NCI-H510A treated with DMSO at 0.1 percent for 48 hours (cell line): ENCODE data around the gene ADARB2.

Experiments
- DNase-seq: peaks from one replicate; lab custom pipeline; 2025; lab: John Stamatoyannopoulos, UW

The ADARB2 gene

GRCh38 chr10:1613511-1613910, 123.8 kb downstream of the ADARB2 start:
- DNase-seq = no peak

DNA sequence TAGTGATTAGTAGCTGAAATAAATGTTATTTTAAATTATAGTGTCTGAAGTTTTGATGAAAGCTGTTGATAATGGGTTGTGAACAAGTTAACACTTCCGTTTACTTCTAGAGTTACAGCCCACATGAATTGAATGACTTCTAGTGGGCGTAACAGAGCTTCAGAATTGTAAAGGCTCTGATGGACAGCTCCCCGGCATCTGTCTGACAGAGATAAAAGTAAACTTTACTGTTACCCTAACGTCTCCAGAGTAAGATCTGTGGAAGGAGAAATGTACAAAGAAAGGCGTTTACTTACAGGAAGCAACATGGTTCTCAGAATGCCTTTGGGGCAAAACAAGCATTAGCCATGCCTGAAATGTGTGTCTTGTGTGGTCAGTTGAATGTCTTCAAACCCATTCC, 124.4 kb downstream of the ADARB2 start:
- no peak for DNase-seq

- DNase-seq = no peak
Observed at GRCh38 chr10:1611936-1612550, 125.3 kb downstream of the ADARB2 start.

DNA sequence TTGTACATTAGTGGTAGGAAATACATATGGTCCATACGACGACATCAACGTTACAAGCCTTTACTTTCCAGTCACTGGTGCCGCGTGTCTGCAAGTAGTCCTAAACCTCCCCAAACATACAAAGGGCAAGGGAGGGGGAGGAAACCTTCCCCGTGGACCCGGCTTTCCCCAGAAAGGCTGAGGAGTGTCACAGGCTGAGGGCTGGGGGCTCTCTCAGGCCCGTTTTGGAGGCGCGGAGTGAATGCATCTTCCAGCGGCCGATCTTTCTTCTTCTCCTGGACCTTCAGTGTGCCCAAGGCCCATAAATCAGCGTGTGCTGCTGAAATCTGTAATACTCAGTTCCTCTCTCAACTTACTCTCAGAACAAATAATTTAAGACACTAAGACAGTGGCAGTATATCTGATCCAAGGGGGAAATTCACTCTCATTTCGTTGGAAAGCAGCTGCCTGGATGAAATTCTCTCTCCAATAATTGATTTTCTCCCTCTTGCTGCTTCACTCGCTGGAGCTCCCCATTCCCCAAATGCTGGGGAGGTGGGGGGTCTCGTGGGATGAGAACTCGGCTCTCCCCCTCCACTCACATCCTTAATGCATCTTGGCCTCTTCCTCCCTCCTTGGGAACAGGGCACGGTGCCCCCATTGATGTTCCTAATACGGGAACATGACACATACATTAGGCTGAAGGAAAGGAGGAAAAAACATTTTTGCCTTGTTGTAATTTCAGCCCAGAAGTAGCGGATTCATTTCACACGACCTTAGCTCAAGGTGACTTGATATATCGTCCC, 126.1 kb downstream of the ADARB2 start:
- DNase-seq = no peak

DNA sequence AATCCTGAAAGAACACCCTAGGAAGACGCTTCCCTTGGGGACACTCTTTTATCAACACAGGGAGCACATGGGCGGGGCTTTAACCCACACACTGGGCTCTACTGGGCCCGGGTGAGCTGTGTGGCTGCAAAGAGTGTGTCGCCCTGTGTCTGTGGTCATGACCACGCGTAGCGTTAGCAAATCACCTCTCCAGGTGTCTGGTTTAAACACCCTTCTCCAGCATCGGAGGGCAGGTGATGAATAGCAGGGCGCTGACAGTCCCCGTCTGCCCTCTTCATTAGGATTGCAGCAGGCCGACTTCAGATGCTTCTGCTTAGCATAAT, 127.7 kb downstream of the ADARB2 start:
- peak; percentile 11 for DNase-seq

- no peak for DNase-seq
Observed at GRCh38 chr10:1608851-1609647, 128.3 kb downstream of the ADARB2 start.

GRCh38 chr10:1608408-1608807, 128.9 kb downstream of the ADARB2 start:
- no peak for DNase-seq

DNA sequence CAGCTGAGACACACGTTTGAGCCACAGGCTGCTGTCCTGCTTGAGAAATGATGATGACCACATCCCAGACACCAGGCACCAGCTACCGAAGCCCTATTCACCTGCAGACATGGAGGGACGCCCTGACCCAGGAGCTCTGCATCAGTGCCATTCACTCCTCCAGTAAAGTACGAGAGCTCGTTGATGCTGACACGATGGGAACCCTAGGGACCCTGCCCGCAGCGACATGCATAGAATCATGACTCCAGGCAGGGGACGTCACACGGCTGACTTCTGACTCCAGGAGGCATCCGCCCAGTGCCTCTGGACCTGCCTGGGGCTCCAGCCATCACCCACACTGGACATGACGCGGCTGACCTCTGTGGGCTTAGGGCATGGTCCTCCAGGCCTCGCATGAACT, 129.9 kb downstream of the ADARB2 start:
- no peak for DNase-seq

- DNase-seq = peak; percentile 41
Observed at GRCh38 chr10:1605999-1606940, 131.1 kb downstream of the ADARB2 start.

DNA sequence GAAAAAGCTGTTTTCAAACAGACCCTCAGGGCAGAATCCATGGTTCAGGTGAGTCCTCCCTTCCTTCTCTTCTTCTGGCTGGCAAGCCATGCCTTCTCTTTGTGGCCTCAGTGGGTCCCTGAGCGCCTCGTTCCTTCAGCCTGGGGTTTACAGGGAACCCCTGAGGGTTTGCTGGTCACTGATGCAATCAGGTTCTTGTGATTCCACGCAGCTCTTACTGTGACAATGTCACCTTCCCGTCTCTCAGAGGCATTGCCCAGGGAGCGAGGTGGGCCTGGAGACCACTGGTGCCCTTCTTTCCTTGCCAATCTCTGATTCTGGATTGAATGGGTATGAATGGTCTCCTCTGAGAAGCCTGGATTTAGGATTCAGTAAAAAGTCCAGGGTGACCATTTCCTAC, 132.2 kb downstream of the ADARB2 start:
- no peak for DNase-seq

- DNase-seq = no peak
Observed at GRCh38 chr10:1604246-1604645, 133.1 kb downstream of the ADARB2 start.

DNA sequence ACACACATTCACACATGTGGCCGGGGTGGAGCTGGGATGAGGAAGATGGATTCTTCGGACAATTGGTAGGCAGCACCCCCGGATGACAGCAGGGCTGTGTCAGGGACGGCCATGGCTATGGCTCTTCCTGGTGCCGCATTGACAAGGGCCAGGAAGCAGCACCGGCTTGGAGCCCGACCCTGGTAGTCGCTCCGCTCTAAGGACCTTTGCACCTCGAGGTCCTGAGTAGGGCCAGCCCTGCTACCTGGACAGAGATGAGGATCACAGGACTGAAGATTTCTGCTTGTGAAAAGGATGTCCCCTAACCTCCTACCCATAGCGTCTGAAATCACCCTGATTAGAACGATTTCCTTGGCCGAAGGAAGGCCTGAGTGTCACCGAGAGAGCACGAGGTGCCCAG, 134.1 kb downstream of the ADARB2 start:
- DNase-seq = no peak

DNA sequence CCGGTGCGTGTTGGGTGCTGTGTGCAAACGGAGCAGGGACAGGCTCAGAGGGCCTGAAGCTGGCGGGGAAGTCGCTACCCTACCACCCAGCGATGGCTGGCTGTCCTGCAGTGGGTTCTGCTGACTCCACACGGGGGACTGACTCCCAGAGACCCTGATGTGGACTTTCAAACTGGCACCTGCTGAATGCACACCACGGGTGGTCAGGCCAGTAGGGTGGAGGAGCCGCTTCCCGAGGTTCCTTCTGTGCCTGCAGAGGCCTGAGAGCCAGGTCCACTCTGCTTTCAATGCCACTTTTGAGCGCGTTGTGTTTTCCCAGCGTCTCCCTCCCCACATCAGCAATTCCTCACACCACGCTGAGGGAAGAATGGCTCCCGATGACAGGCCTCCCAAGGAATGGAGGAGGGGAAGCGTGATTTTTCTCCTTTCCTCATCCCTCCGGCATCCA, 135.3 kb downstream of the ADARB2 start:
- no peak for DNase-seq

DNA sequence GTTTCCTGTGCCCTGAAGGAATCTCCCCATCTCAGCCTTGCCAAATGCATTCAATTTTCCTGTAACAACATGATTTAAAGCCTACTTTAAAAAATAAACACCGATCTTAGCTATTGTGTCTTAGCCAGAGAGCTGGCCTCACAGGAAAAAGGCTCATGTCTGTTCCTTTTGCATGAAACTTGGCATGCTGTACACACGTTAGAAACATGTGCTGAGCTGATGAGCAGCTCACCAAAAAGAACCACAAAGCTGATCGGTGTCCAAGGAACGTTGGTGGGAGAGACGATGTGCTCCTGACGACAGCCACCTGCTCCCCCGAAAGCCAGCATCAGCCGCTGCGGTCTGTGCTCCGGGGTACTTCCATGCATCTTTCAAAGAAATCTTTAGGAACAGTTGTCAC, 135.9 kb downstream of the ADARB2 start:
- no peak for DNase-seq

DNA sequence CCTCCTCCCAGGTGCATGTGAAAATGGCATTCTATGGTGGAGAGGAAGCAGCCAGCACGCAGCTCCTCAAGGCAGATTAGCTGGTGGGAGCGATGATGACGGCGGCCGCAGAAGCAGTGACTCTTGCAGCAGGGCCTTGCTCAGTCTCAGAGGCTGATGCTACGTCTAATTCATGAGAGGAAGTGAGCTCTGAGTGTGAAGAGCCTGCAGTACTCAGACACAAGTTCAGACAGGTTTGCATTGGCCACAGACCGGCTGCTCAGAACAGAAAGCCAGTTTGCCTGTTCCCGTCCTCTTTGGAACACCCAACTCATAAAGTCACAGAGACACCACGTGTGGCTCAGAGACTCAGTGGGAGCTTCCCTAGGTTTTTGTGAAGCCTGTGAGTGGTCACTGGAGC, 136.5 kb downstream of the ADARB2 start:
- peak; percentile 76 for DNase-seq

DNA sequence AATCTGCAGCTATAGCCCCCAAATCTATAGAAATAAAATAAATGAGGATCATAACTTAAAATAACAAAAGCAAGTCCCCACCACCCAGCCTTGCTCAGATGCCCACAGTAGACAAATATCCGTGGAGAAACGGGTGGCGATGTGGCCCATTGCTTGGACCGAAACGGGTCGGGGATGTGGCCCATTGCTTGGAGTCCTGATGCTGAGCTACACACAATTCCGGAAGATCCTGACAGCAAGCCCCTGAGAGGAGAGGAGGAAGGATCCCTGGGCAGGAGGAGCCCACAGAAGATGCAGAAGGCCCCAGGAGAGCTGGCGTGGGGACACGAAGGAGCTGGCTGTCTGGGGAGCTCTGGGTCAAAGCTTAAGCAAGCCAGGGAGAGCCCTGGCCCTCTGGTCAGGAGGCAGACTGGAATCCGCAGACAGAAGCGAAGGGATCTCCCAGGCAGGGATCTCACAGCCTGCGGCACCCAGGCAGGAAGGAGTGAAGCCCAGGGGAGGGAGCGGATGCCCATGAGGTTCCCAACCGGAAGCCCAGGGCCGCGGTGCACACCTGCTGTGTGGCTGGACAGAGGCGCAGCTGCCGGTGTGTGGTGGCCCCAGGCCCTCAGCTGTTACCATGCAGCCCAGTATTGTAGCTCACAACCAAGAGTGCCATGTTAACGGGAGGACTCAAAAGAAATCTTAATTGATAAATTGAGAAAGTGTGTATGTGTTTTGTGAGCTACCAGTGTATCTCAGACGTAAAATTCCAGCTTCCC, 138.8 kb downstream of the ADARB2 start:
- DNase-seq = peak; percentile 16

- DNase-seq = no peak
Observed at GRCh38 chr10:1597370-1598146, 139.8 kb downstream of the ADARB2 start.

DNA sequence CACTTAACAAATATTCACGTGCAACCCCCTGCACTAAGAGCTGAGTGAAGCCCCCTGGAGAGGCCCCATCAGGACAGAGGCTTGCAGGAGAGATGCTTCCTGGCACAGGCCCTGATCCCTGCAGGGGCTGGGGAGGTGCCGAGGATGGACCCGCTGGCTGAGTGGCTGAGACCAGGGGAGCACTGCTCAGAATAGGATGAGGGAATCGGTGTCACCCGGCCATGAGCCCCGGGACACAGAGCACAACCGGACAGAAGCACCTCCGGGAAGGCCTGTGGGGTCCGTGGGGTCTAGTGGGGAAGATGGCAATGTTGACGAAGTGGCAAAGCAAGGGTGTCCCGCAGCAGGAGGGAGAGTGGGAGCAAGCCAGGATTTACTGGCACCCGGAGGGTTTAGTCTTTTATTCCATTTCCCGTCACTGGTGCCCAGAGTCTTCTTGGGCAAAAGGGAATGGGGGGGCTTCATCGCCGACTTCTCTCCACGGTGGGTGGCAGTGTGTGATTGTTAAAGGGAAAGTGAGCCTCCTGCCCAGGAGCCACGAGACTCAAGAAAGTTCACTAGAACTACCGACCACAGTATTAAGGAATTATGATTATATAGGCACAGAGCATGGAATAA, 140.7 kb downstream of the ADARB2 start:
- DNase-seq = no peak

DNA sequence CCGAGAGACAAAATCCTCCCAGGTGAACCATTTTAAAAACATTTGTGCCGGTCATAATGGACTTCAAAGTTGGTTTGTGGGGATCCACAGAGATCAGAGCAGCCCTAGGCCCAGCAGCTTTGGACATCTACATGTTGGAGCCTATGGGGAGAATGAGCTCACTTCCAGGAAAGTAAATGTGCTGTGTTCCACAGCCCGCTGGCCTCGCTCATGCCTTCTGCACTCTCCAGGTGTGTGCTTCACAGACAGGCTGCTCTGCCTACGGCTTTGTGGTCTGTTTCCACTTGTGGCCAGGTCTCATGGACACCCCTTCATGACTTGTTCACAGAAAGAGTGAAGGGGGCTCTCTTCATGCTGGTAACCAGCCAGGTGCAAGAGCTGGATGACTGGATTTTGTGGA, 141.6 kb downstream of the ADARB2 start:
- DNase-seq = no peak

GRCh38 chr10:1595242-1595600, 142.1 kb downstream of the ADARB2 start:
- no peak for DNase-seq
